ENCODE results near the gene SYPL2.
A peak's percentile ranks its signal among the peaks of the same experiment; 100 is the strongest.

The SYPL2 gene

DNA sequence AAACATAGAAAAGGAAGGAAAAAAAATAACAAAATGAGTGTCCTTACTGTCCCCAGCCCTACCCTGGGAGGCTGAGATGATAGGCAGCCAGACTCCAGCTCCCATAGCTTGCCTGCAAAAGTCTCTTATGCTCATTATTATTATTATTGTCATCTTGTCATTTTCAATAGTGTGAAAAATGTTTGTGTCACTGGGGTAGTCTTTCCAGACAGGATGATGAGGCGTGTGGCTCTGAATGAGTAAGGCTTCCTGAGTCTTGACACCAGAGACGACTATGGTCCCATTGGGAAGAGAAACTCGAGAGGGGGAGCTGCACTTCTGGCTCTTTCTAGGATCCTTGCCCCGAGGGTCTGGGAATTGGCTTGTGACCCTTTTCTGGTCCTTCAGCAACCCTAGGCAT lies 26.4 kb downstream of the SYPL2 start:
- no peak for DNase-seq (ENCODE audit: low spot score)

DNA sequence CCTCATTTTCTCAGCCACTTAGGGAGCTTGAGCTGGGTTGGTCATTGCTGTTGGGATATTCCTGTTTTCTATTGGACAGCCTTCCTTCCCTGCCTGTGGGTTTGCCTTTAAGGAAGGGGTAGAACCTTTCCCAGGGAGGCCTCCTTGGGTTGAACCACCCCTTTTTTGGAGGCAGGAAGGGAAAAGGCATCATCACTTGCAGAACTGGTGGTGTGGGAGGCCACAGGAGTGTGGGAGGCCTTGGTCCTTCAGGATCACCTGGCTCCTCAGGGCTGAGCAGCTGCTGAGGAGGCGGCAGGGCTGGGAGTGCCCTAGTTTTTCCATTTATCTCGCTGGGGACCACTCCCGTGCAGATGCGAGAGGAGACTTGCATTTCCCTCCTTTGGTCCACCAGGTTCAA lies 26.9 kb downstream of the SYPL2 start:
- no peak for DNase-seq (ENCODE audit: low spot score)

DNA sequence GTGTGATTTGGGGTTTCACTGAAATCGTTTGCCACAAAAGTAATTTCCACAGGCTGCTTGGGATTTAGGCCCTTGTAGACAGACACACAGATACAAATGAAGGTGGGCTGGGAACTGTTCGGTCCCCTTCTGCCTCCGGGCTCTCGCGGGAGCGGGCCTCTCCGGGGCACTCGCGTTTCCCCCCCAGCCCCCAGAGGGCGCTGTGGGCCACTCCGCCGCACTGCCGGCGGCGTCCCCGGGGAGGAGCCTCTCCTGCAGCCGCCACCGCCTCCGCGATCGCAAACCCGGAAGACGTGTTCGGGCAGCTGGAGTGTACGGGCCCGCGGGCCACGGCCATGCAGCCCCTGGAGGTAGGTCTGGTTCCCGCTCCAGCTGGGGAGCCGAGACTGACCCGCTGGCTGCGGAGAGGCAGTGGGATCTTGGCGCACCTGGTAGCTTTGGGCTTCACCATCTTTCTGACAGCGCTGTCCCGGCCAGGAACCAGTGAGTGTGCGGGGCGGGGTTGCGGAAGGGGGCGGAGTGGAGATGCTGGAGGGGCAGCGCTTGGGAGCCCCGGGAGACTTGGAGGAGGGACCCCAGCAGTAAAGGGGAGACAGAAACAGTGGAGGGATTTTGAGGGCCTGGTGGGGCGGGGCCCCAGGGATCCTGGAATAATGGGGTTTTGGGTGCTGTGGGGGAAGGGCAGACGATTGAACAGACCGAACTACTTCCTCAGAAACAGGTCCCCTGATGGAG lies 27.6 kb downstream of the SYPL2 start, which contains the start of gene CYB561D1:
Gene CYB561D1 (plus strand): TSS at position 290 of the 735 bp plus-strand sequence. CDS start 46 bp downstream, at position 336.
- DNase-seq (ENCODE audit: low spot score): peak; percentile 92

DNA sequence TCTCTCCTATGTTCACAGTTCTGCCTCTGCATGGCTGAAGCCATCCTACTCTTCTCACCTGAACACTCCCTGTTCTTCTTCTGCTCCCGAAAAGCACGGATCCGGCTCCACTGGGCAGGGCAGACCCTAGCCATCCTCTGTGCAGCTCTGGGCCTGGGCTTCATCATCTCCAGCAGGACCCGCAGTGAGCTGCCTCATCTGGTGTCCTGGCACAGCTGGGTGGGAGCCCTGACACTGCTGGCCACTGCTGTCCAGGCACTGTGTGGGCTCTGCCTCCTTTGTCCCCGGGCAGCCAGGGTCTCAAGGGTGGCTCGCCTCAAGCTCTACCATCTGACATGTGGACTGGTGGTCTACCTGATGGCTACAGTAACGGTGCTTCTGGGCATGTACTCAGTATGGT lies 29.4 kb downstream of the SYPL2 start:
- no peak for DNase-seq (ENCODE audit: low spot score)

DNA sequence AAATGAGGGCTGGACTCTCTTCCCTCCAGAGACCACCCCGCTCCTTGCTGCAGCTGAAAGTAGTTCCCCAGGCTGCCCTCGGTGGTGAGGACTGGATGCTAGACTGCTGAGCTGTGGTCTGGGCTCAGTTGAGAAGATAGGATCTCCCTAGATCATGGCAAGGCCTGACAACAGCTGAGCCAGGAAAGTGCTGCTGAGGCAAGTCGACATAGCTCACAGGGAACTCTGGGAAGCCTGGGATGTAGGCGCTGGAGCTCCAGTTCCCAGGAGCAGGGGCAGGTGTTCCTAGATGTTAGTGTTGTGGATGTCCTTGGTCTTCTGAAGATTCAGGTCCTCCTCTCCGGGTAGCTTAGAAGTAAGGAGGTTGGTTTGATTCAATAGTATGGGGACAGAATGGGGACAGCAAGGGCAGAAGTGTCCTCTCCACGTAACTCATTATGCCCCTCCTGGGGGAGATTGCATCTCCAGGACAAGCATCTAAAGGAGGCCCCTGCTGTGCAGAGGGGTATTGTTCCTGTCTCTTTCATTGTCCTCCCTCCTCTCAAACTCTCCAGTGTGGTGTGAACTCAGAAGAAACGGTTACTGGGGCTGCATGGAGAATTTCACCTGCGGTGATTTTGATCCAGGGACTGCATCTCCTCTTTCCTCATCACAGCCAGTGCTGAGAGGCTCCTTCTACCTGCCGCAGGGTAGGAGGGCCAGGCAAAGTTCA lies 31.3 kb downstream of the SYPL2 start:
- no peak for DNase-seq (ENCODE audit: low spot score)

DNA sequence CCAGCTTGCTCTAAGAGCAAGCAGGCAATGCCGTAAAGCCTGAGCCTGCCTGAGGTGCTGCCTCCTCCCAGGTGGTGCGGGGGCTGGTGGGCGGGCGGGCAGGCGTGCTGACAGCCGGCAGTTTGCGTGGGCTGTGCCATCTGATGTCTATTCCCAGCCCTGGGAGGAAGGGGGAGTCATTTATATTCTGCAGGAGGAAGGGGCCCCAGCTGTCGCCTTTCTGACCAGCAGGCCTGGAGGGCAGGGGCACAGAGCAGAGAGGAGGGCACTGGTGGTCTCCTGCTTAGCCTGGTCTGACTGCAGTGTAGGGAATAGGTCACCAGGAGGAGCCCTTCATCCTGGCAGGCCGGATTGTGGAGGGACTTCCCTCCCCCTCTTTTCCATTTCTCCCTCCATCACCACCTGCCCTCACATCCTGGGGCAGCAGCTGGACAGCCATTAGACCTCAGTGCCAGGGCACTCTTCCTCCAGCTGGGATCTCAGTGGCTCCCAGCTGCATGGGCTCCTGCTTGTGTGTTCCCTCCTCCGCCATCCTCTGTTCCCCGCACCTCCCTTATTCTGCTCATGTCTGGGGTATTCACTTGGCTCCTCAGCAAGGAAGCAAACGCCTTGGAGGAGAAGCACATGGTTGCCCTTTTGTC lies 31.9 kb downstream of the SYPL2 start:
- DNase-seq (ENCODE audit: low spot score): peak; percentile 80

DNA sequence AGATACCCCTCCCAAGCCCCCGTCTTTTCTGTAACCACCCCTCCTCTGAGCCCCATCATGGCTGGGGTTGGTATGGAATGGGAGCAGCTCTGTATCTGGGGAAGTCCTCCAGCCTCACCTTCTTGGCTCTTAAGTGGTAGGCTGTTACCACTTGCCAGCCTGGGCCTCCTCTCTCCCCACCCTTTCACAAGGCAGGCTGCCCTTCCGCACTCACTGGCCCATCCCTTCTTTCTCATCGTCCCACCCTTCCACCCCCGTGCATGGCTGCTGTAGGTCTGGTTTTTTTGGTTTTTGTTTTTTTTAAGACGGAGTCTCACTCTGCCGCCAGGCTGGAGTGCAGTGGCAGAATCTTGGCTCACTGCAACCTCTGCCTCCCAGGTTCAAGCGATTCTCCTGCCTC lies 32.7 kb downstream of the SYPL2 start:
- DNase-seq (ENCODE audit: low spot score): no peak

DNA sequence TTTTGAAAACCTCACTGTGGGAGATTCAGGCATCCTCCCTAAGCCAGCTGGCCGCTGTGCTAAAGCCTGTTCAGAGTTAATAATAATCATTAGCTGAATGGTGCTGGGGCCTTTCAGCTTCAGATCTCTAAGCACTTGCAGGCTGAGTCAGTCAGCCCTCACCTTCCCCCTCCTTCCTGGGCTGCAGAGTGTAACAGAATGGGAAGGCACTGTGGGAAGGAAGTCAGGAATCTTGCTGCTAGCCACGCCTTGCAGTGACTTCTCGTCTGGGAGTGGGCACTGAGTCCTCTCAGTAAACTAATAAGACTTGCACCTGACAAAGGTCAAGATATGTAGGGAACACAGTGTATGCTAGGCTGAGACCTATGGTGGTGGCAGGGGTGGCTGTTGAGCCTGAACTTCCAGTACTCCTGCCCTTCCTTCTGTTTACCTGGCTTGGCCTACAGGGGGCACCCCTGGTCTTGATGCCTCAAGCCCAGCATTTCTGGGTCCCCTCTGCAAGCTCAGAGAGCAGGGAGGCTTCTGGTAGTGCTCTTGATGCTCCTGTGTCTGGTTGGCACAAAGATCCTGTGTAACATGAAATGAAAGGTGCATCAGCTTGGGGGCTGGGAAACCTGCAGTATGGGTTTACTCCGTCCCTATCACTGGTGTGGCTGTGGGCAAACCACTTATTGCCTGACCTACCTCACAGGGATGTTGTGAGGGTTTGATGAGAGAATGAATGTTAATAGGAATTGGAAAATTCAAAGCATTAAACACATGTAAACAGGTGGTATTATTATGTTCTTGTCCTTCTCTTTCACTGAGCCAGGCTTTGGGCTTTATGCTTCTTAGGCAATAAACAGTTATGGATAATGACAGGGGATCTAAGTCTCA lies 33.6 kb downstream of the SYPL2 start:
- no peak for DNase-seq (ENCODE audit: low spot score)

DNA sequence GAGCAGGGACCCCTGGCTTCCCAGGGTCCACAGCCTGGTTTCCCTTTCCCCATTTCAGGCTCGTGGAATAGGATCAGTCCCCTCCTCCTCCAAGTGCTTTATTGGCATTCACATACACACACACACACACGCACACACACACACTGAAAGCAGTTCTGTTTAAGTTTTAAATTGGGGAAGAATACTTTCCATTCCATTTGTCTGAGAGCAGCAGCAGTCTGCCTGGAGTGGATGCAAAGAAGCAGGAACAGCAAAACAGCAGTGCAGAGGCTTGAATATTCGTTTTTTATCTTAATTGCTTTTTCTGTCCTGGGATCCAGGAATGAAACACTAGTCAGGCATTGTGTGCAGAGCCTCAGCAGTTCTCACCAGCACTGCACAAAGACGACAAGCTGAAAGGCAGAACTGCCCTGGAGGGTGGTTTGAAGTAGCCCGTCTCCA lies 34.6 kb downstream of the SYPL2 start:
- no peak for DNase-seq (ENCODE audit: low spot score)

DNA sequence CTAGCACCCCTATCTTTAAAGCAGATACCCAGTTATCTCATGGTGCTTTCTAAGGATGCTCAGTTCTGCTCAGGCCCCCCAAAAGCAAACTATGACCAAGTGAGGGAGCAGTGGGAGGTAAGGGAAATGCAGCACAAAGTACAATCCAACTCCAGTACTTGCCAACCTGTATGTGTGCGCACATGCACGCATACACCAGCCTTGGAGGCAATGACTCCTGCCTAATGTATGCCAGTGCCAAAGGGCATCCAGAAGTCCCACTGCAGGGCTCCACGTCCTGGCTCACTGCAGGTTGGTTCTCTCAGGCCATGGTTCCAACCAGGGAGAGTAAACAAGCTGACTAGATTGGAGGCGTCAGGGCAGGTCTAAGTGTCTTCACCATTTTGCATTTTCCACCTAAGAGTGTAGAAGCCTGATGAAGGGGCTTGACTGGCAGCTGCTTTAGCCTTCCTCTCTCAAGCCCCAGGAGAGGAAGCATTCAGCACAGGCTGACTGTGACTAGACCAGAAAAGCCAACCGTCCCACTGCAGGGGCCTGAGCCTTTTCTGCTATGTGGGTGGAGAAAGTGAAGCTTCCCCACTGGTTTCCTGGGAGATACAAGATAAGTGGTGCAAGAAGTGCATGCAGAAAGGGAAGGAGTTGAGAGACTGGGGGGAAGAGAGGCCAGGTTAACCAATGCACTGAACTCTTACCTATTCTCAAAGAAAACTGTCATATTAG lies 35.5 kb downstream of the SYPL2 start:
- no peak for DNase-seq (ENCODE audit: low spot score)

DNA sequence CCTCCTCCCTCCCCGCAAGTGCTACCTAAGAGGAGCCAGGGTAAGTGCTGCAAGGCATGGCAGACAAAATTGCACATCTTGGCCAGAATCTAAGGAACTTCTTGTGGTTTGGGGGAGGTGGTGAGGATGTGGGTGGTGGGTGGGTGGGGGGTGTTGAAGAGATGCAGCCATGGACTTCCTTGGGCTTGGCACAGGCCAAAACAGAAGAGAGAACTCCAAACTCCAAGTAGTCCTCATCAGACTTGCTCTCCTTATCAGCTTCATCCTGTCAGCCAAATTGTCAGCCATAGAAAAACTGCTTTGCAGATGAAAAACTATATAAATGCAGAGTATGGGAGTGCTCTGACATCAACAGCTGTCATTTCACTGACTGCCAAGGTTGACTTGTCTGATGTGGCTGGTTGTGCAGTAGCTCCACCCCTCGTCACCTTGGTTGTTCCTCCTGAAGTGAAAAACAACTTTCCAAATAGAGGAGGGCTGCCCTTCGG lies 36.1 kb downstream of the SYPL2 start:
- DNase-seq (ENCODE audit: low spot score): no peak

DNA sequence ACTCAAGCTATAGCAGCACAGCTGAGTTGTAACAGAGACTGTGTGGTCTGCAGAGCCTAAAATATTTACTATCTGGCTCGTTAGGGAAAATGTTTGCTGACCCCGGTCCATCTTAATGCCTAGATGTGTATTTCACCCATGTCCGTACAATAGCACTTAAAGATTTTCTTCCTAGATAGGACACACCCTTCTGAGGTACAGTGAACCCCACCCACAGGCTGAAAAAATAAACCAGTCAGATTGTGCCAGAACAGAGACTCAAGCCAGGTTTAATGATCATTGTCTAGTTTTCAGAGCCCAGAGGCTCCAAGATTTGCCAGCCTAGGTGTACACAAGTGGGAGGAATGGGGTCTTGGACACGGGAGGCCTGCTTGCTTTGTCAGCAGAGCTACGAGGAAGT lies 37.6 kb downstream of the SYPL2 start:
- no peak for DNase-seq (ENCODE audit: low spot score)

DNA sequence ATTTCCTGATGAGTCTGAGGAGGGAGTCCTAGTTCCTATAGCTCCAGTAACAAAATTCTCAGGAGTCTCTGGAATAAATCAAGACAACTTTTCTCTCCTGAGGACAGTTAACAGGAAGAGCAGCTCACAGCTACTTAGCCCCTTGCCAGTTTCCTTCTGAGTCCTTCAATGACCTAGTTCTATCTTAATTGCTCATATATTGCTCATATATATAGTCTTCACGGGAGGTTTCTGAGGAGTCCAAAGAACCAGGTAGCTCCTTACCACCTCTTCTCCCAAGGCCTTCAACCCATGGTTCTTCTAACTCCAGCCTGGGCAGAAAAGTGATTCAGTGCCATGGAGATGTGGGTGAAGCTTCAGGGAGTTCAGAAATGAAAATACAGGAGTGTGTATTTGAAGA lies 38.6 kb downstream of the SYPL2 start:
- DNase-seq (ENCODE audit: low spot score): no peak

DNA sequence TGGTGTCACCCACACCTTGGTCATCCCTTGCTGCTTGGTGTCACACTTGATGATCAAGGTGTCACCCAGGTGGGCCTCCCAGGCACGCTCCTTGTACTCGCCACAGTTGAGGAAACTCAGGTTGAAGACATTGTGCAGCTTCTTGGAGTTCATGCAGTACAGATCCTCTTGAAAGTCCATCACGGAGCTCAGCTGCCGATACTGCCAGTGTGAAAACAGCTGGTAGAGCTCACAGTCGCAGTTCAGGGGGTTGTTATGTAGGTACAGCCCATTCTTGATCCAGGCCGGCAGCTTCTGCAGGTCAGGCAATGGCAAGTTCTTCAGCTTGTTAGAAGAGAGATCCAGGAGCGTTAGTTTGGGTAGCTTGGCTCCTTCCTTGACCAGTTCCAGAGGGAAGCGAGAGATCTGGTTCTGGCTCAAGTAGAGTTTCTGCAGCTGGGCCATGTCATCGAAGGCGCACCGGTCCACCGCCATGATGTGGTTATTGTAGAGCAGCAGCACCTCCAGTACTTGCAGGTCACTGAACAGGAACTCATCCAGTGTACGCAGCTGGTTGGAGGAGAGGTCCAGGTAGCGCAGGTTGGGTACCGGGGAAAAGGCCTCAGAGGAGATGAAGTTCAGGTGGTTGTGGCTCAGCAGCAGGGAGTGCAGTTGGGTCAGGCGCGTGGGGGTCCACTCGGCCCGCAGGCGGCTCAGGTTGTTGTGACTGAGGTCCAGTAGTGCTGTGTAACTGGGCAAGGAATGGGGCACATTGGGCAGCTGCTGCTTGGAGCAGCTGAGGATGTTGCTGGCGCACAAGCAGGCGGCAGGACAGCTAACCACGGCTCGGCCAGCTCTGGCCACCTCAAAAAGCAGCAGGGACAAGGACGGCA lies 41.9 kb downstream of the SYPL2 start:
- DNase-seq (ENCODE audit: low spot score): peak; percentile 48

DNA sequence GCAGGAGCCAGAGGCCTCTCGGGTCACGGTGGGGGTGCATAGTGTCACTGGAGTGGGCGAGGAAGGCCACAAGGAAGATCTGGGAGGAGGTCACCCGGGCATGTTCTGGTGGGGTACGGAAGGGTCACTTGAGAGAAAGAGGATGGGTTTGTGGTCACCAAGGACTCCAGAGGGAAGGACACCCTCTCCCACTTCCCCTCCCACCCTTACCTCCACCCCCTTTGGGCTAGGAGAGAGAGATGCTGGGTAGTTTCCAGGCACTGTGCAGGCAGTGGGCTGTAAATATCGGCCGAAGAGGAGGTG lies 42.5 kb downstream of the SYPL2 start:
- DNase-seq (ENCODE audit: low spot score): no peak

DNA sequence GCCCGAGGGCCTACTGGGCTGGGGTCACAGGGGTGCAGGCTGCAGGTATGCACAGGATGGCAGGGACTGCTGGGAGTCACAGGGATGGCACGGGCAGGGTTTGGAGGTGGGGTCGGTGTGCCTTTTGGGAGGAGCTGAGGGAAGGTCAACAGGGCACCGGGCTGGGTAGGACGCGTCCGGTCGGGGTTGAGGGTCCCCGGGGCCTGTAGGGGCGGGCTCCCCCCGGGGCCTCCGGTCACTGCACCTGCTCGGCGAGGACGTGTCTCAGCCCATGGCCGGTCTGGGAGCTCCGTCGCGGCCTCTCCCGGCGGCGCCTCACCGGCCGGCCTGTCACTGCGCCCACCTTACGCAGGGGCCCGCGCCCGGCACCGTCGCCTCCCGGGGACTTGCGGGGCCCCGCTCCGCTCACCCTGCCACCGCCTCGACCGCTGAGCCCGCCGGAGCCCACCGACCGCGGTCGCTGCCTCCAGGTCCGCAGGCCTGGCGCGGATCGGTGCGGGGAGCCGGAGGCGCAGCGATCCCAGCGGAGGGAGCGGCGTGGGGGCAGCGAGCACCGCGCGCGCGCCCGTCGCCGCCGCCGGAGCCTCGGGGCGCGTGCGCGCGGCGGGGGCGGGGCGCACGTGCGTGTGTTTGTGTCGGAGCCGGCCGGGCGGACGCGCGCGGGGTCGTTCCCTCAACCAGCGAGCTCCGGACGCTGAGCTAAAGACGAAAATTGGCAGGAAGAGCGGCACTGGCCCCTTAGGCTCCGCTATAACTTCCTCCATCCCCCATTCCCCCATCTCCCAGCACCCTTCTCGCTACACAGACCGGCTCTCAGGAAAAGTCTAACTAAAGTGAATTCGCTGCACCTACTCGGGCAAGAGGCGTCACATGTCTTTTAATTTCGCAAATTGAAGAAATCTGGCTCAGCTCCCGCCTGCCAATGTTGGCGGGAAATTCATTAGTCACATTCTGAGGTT lies 43.1 kb downstream of the SYPL2 start, which contains the start of gene AMIGO1:
Gene AMIGO1 (minus strand): TSS at position 552 of the 959 bp plus-strand sequence. CDS start 815 bp downstream, outside the sequence.
- peak; percentile 79 for DNase-seq (ENCODE audit: low spot score)

DNA sequence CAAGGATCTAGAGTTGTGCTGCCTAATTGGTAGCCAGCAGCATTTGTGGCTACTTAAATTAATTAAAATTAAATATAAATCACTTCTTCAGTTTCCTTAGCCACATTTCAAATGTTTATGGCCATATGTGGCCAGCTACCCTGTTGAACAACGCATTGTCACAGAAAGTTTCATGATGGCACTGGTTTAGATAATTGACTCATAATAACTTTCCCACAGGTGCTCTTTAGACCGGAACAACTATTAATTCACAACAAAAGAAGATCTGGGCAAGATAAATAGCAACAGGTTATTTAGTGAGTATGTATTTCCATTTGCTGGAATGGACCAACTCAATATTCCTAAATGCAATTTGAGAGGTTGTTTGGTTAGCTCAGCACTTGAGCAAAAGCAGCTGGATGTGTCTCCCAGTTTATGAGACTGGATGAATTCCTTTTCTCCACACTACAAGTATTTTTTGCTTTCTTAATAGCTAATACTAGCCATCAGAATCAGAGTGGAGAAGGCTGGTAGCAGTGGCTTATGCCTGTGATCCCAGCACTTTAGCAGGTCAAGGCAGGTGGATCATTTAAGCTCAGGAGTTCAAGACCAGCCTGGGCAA lies 46.9 kb downstream of the SYPL2 start:
- DNase-seq (ENCODE audit: low spot score): no peak

DNA sequence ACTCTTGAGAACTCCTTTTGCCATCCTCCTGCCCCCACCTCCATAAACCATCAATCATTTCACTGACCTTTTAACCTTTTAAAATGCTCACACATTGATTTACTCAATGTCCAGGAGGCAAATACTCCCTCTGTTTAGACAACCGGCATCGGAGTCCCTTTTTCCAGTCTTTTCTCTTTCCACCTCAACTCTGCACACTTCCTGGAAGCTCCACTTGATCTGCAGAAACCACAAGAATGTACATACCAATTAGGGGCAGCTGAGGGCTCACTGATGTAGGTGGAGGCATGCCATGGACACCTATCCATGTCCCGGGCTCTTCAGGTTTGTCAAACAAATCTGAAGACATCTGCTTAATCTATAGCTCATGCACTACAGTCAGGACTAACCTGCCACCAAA lies 48.5 kb downstream of the SYPL2 start:
- DNase-seq (ENCODE audit: low spot score): no peak

DNA sequence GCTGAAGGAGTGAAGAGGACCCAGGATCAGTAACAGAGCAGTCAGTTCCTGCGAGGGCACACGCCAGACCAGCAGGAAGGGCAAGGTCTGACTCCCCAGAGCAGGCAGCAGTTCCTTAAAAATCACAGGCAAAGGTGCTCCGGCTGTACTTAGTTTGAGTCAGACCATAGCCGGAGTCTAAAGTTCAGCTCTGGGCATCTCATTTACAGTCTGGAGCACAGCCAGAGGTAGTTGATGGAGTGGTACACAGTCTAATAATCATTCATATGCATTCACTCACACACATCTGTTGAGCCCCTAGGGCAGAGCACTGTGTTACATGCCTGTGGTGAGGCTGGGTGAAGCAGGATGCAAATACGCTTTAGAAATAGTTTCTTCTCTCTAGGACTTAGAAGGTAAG lies 50.5 kb downstream of the SYPL2 start:
- DNase-seq (ENCODE audit: low spot score): no peak

Data from ecto neural progenitor cell (in vitro differentiated cells).